Activated T-cell treated with anti-CD3 and anti-CD28 coated beads, Interleukin-2, amount 50 U/mL, for 4 hours (primary cell): ENCODE results near the gene ANKRD34C. TPM values are rescaled to one million over a fixed set of nuclear protein-coding genes. Genes with fewer than 3 reads are reported as not detected.
"Not testable (repeated sequence)": the region's sequence is repeated elsewhere in the genome, so short reads cannot be mapped to it uniquely, and the experiment has no call there.

Experiments
- ATAC-seq, 2 donors: fragments of 200-7000 bp; cut with Tn5 transposase; one replicate each; pipeline ENCODE4 v1.10.0; 2021
- DNase-seq: peaks from one replicate; pipeline ENCODE4 v3.0.0-alpha.2; 2020
- H3K27me3 Mint-ChIP-seq: one replicate; pipeline ENCODE4 v1.8.0; 2021; ENCODE audit warnings: low read depth, mixed read lengths
- H3K36me3 Mint-ChIP-seq: one replicate; pipeline ENCODE4 v1.8.0; 2022; ENCODE audit warnings: mixed read lengths; ENCODE audit not compliant: insufficient read depth
- H3K4me1 Mint-ChIP-seq: one replicate; pipeline ENCODE4 v1.8.0; 2021; ENCODE audit warnings: low read depth, mixed read lengths
- H3K4me3 Mint-ChIP-seq: one replicate; pipeline ENCODE4 v1.8.0; 2021; ENCODE audit warnings: mild to moderate bottlenecking, moderate library complexity, mixed read lengths
- H3K9me3 Mint-ChIP-seq: one replicate; pipeline ENCODE4 v1.8.0; 2021; ENCODE audit warnings: mixed read lengths
- total RNA-seq, 3 donors: library from RNA; stranded (reverse); gene quantifications; one replicate each; pipeline ENCODE4 v1.2.1, GENCODE V29; 2021

ANKRD34C gene
- total RNA-seq, 3 donors from 2014 or later, result not detected

GRCh38 chr15:79296583-79296982, 14.1 kb downstream of the ANKRD34C start:
- no peaks in the 10 kb centered on the region for H3K4me1 Mint-ChIP-seq
- no peaks in the 10 kb centered on the region for H3K9me3 Mint-ChIP-seq
- no peak for ATAC-seq
- no peak for DNase-seq
- H3K36me3 Mint-ChIP-seq, result no peaks in the 10 kb centered on the region
- H3K27me3 Mint-ChIP-seq, result peaks cover 19% of the 10 kb centered on the region
- no peak overlapping the region for H3K4me3 Mint-ChIP-seq

- no peaks in the 10 kb centered on the region for H3K9me3 Mint-ChIP-seq
- H3K4me3 Mint-ChIP-seq, result no peak overlapping the region
- no peaks in the 10 kb centered on the region for H3K4me1 Mint-ChIP-seq
- no peaks in the 10 kb centered on the region for H3K36me3 Mint-ChIP-seq
- no peak for ATAC-seq
- peaks cover 30% of the 10 kb centered on the region for H3K27me3 Mint-ChIP-seq
- no peak for DNase-seq
These were observed 16.8 kb downstream of the ANKRD34C start for GRCh38 chr15:79299126-79299840.

GRCh38 chr15:79299841-79300235, 17.3 kb downstream of the ANKRD34C start:
- DNase-seq (no peak), ATAC-seq (no peak)
- peaks cover 35% of the 10 kb centered on the region for H3K27me3 Mint-ChIP-seq
- no peaks in the 10 kb centered on the region for H3K9me3 Mint-ChIP-seq
- H3K36me3 Mint-ChIP-seq, result no peaks in the 10 kb centered on the region
- no peaks in the 10 kb centered on the region for H3K4me1 Mint-ChIP-seq
- no peak overlapping the region for H3K4me3 Mint-ChIP-seq

- DNase-seq (no peak), ATAC-seq (no peak)
- Mint-ChIP-seq H3K4me3 (no peak overlapping the region), H3K9me3 (no peaks in the 10 kb centered on the region), H3K4me1 (peaks cover 18% of the 10 kb centered on the region), H3K36me3 (no peaks in the 10 kb centered on the region), H3K27me3 (peaks cover 29% of the 10 kb centered on the region)
These were observed 24.7 kb downstream of the ANKRD34C start for GRCh38 chr15:79307251-79307650.

GRCh38 chr15:79308874-79309273, 26.4 kb downstream of the ANKRD34C start:
- ATAC-seq (no peak), DNase-seq (no peak)
- peaks cover 9% of the 10 kb centered on the region for H3K36me3 Mint-ChIP-seq
- H3K9me3 Mint-ChIP-seq, result no peaks in the 10 kb centered on the region
- H3K27me3 Mint-ChIP-seq, result peaks cover 23% of the 10 kb centered on the region
- H3K4me3 Mint-ChIP-seq, result no peak overlapping the region
- peaks cover 32% of the 10 kb centered on the region for H3K4me1 Mint-ChIP-seq

GRCh38 chr15:79310612-79310984, 28.1 kb downstream of the ANKRD34C start:
- Mint-ChIP-seq H3K4me3 (peak overlapping the region; percentile 83), H3K27me3 (peaks cover 12% of the 10 kb centered on the region), H3K9me3 (no peaks in the 10 kb centered on the region), H3K36me3 (peaks cover 23% of the 10 kb centered on the region), H3K4me1 (peaks cover 37% of the 10 kb centered on the region)
- DNase-seq, result no peak
- peak; percentile 44 to 48 for ATAC-seq

GRCh38 chr15:79310985-79311900, 28.7 kb downstream of the ANKRD34C start, which contains the start of gene TMED3:
TSS of gene TMED3 (plus strand) at chr15:79311112. CDS start at chr15:79311250, 138 bp downstream.
- Mint-ChIP-seq H3K9me3 (no peaks in the 10 kb centered on the region), H3K4me1 (peaks cover 35% of the 10 kb centered on the region), H3K4me3 (peak within 1 kb of the TSS; percentile 87), H3K27me3 (peaks cover 8% of the 10 kb centered on the region), H3K36me3 (peaks cover 28% of the 10 kb centered on the region)
- peak; percentile 98 to 99 for ATAC-seq
- DNase-seq, result peak; percentile 68

GRCh38 chr15:79311901-79312553, 29.5 kb downstream of the ANKRD34C start:
- ATAC-seq (no peak), DNase-seq (no peak)
- Mint-ChIP-seq H3K4me3 (peak overlapping the region; percentile 87), H3K9me3 (no peaks in the 10 kb centered on the region), H3K27me3 (peaks cover 8% of the 10 kb centered on the region), H3K36me3 (peaks cover 36% of the 10 kb centered on the region), H3K4me1 (peaks cover 38% of the 10 kb centered on the region)

- no peaks in the 10 kb centered on the region for H3K9me3 Mint-ChIP-seq
- peaks cover 57% of the 10 kb centered on the region for H3K36me3 Mint-ChIP-seq
- no peak overlapping the region for H3K4me3 Mint-ChIP-seq
- H3K27me3 Mint-ChIP-seq, result peaks cover 8% of the 10 kb centered on the region
- peaks cover 44% of the 10 kb centered on the region for H3K4me1 Mint-ChIP-seq
- ATAC-seq, result no peak
- no peak for DNase-seq
These were observed 31.7 kb downstream of the ANKRD34C start for GRCh38 chr15:79314186-79314585.

- Mint-ChIP-seq H3K9me3 (no peaks in the 10 kb centered on the region), H3K4me1 (peaks cover 48% of the 10 kb centered on the region), H3K27me3 (peaks cover 5% of the 10 kb centered on the region), H3K4me3 (no peak overlapping the region), H3K36me3 (peaks cover 63% of the 10 kb centered on the region)
- ATAC-seq (no peak), DNase-seq (no peak)
These were observed 32.3 kb downstream of the ANKRD34C start for GRCh38 chr15:79314811-79315210.

GRCh38 chr15:79315623-79316328, 33.3 kb downstream of the ANKRD34C start:
- H3K36me3 Mint-ChIP-seq, result peaks cover 68% of the 10 kb centered on the region
- H3K4me3 Mint-ChIP-seq, result no peak overlapping the region
- no peak for ATAC-seq

GRCh38 chr15:79316864-79317263, 34.3 kb downstream of the ANKRD34C start:
- no peaks in the 10 kb centered on the region for H3K9me3 Mint-ChIP-seq
- no peak for DNase-seq
- no peak overlapping the region for H3K4me3 Mint-ChIP-seq
- H3K4me1 Mint-ChIP-seq, result peaks cover 44% of the 10 kb centered on the region
- no peak for ATAC-seq
- peaks cover 78% of the 10 kb centered on the region for H3K36me3 Mint-ChIP-seq
- H3K27me3 Mint-ChIP-seq, result no peaks in the 10 kb centered on the region

More at GRCh38 chr15:79315623-79316328, 33.3 kb downstream of the ANKRD34C start:
- Mint-ChIP-seq H3K9me3 (no peaks in the 10 kb centered on the region), H3K27me3 (no peaks in the 10 kb centered on the region), H3K4me1 (peaks cover 46% of the 10 kb centered on the region)
- no peak for DNase-seq

GRCh38 chr15:79319973-79320372, 37.5 kb downstream of the ANKRD34C start:
- DNase-seq, H3K4me3 Mint-ChIP-seq, H3K27me3 Mint-ChIP-seq, H3K9me3 Mint-ChIP-seq, ATAC-seq: not testable (repeated sequence)
- peaks cover 80% of the 10 kb centered on the region for H3K36me3 Mint-ChIP-seq
- H3K4me1 Mint-ChIP-seq, result peaks cover 21% of the 10 kb centered on the region

GRCh38 chr15:79321876-79322275, 39.4 kb downstream of the ANKRD34C start:
- Mint-ChIP-seq H3K36me3 (peaks cover 75% of the 10 kb centered on the region), H3K27me3 (no peaks in the 10 kb centered on the region), H3K4me1 (peaks cover 18% of the 10 kb centered on the region), H3K9me3 (no peaks in the 10 kb centered on the region), H3K4me3 (no peak overlapping the region)
- ATAC-seq, result no peak
- DNase-seq, result no peak
